Left renal pelvis (tissue), 4 donors: Measurements from ENCODE around the gene SYVN1. TPM values are rescaled to one million over a fixed set of nuclear protein-coding genes. Genes with fewer than 3 reads are reported as not detected.
"Not testable (repeated sequence)": the region's sequence is repeated elsewhere in the genome, so short reads cannot be mapped to it uniquely, and the experiment has no call there.

Experiments
- DNase-seq, 4 donors: peaks; one replicate each; pipeline ENCODE4 v3.0.0-alpha.2; 2013; ENCODE audit warnings: low read depth in 4 of 4, low spot score in 3 of 4
- polyA plus RNA-seq, 4 donors: library from polyadenylated mRNA; unstranded; fragments of 120-200 nt; gene quantifications; one replicate each; pipeline ENCODE4 v1.2.1, GENCODE V29; 2013; ENCODE audit not compliant: insufficient read length in 4 of 4

SYVN1 gene
- polyA plus RNA-seq, 4 donors: 44.0 to 62.7 (median 55.2) TPM

- DNase-seq: no peak
Observed at GRCh38 chr11:65128182-65129145, 5.9 kb downstream of the SYVN1 start.

- DNase-seq: no peak
Observed at GRCh38 chr11:65127473-65128181, 6.7 kb downstream of the SYVN1 start.

- DNase-seq: no peak
Observed at GRCh38 chr11:65126624-65127274, 7.6 kb downstream of the SYVN1 start.

GRCh38 chr11:65125197-65126056, 8.9 kb downstream of the SYVN1 start:
- no peak for DNase-seq

- DNase-seq: no peak
Observed at GRCh38 chr11:65124480-65125196, 9.7 kb downstream of the SYVN1 start.

- DNase-seq: peak; percentile 91 to 94 (median 92)
Observed at GRCh38 chr11:65121865-65122696, 12.2 kb downstream of the SYVN1 start, which contains the start of the genes FAU and MRPL49. Gene FAU, minus strand, starts transcription at chr11:65122134. Its CDS starts 321 bp downstream, at chr11:65121813. Gene MRPL49, plus strand, starts transcription at chr11:65122321. Its CDS starts 26 bp downstream, at chr11:65122347.

GRCh38 chr11:65121447-65121864, 12.9 kb downstream of the SYVN1 start:
- DNase-seq: no peak

GRCh38 chr11:65120831-65121230, 13.5 kb downstream of the SYVN1 start:
- no peak for DNase-seq

GRCh38 chr11:65119670-65119995, 14.7 kb downstream of the SYVN1 start:
- DNase-seq: no peak

- DNase-seq: not testable (repeated sequence)
Observed at GRCh38 chr11:65118891-65119669, 15.2 kb downstream of the SYVN1 start.

GRCh38 chr11:65118097-65118837, 16.1 kb downstream of the SYVN1 start:
- DNase-seq: no peak

GRCh38 chr11:65117206-65118096, 16.9 kb downstream of the SYVN1 start, which contains the start of gene ZNHIT2:
Gene ZNHIT2, minus strand, starts transcription at chr11:65117701. Its CDS starts 48 bp downstream, at chr11:65117653.
- peak; percentile 97 to 98 (median 98) for DNase-seq

GRCh38 chr11:65116370-65117205, 17.7 kb downstream of the SYVN1 start:
- DNase-seq: no peak

GRCh38 chr11:65115361-65116082, 18.8 kb downstream of the SYVN1 start:
- DNase-seq: no peak
